PFSK-1 (cell line): ENCODE measurements around the gene ZNF341.

ENCODE experiments used
- POLR2AphosphoS5 ChIP-seq: IDR thresholded peaks from 2 replicates; pipeline ENCODE4 v1.6.1; 2012; ENCODE audit warnings: low read depth, mild to moderate bottlenecking, control low read depth, low read length, moderate library complexity
- REST ChIP-seq, 2 experiments: IDR thresholded peaks; 2 replicates each; pipeline versions ENCODE4 v1.6.1 to v1.8.0; 2011 to 2012; ENCODE audit warnings: low read depth in 2 of 2, low read length in 2 of 2, control low read depth in 1 of 2, inconsistent platforms in 1 of 2, mild to moderate bottlenecking in 1 of 2, moderate library complexity in 1 of 2; ENCODE audit not compliant: insufficient read depth in 1 of 2
- SIN3A ChIP-seq: IDR thresholded peaks from 2 replicates; pipeline ENCODE4 v1.6.1; 2012; ENCODE audit warnings: mild to moderate bottlenecking, low read length, moderate library complexity, borderline replicate concordance; ENCODE audit not compliant: insufficient read depth
- TAF1 ChIP-seq: IDR thresholded peaks from 2 replicates; pipeline ENCODE4 v1.6.1; 2012; ENCODE audit warnings: low read length, control low read depth, borderline replicate concordance; ENCODE audit not compliant: insufficient read depth

- TF ChIP-seq TAF1 (no peak), REST (IDR thresholded peaks at IDR 0.05; ENCODE audit: insufficient read depth in 1 of 2, low read depth in 2 of 2, low read length in 2 of 2) (no peak), SIN3A (no peak), POLR2AphosphoS5 (no peak)
Measured at GRCh38 chr20:33757046-33757445, 25.2 kb downstream of the ZNF341 start.
